ENCODE measurements around the gene BAG3.

DNA sequence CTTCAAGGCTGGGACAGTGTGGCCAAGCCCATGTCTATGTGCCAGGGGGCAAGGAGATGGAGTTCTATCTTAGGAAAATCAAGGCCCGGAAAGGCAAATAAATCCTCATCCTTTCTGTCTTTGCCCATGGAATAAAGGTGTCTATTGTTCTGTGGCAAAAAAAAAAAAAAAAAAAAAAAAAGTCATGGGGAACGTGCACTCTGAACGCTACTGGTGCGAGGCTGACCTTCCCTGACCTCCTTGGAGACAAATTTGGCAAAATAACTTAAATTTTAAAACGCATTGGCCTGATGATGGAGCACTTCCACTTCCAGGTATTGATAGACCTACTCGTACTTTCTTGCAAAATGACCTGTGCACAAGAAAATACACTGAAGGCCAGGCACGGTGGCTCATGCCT lies 12.2 kb upstream of the BAG3 start:
- TF ChIP-seq, protein P1, sequence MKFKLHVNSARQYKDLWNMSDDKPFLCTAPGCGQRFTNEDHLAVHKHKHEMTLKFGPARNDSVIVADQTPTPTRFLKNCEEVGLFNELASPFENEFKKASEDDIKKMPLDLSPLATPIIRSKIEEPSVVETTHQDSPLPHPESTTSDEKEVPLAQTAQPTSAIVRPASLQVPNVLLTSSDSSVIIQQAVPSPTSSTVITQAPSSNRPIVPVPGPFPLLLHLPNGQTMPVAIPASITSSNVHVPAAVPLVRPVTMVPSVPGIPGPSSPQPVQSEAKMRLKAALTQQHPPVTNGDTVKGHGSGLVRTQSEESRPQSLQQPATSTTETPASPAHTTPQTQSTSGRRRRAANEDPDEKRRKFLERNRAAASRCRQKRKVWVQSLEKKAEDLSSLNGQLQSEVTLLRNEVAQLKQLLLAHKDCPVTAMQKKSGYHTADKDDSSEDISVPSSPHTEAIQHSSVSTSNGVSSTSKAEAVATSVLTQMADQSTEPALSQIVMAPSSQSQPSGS (tag by site-specific recombination; IDR thresholded peaks at IDR 0.05; ENCODE audit: low read depth): no peak
- no peak for TF ChIP-seq MZF1 (tag by site-specific recombination; IDR thresholded peaks at IDR 0.05; ENCODE audit: borderline replicate concordance)
- no peak for TF ChIP-seq ZNF426 (tag by site-specific recombination; IDR thresholded peaks at IDR 0.05)
- TF ChIP-seq, protein P2, sequence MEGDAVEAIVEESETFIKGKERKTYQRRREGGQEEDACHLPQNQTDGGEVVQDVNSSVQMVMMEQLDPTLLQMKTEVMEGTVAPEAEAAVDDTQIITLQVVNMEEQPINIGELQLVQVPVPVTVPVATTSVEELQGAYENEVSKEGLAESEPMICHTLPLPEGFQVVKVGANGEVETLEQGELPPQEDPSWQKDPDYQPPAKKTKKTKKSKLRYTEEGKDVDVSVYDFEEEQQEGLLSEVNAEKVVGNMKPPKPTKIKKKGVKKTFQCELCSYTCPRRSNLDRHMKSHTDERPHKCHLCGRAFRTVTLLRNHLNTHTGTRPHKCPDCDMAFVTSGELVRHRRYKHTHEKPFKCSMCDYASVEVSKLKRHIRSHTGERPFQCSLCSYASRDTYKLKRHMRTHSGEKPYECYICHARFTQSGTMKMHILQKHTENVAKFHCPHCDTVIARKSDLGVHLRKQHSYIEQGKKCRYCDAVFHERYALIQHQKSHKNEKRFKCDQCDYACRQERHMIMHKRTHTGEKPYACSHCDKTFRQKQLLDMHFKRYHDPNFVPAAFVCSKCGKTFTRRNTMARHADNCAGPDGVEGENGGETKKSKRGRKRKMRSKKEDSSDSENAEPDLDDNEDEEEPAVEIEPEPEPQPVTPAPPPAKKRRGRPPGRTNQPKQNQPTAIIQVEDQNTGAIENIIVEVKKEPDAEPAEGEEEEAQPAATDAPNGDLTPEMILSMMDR (tag by site-specific recombination; IDR thresholded peaks at IDR 0.05): no peak
- no peak for TF ChIP-seq ZNF561 (tag by site-specific recombination; IDR thresholded peaks at IDR 0.05; ENCODE audit: borderline replicate concordance)
- TF ChIP-seq ZNF274 (IDR thresholded peaks at IDR 0.05; ENCODE audit: low read length): no peak
- no peak for TF ChIP-seq ZNF274 (tag by site-specific recombination; IDR thresholded peaks at IDR 0.05; ENCODE audit: borderline replicate concordance)
- TF ChIP-seq HOXC10 (CRISPR knock-in tag; IDR thresholded peaks at IDR 0.05): no peak
- TF ChIP-seq, protein P3, sequence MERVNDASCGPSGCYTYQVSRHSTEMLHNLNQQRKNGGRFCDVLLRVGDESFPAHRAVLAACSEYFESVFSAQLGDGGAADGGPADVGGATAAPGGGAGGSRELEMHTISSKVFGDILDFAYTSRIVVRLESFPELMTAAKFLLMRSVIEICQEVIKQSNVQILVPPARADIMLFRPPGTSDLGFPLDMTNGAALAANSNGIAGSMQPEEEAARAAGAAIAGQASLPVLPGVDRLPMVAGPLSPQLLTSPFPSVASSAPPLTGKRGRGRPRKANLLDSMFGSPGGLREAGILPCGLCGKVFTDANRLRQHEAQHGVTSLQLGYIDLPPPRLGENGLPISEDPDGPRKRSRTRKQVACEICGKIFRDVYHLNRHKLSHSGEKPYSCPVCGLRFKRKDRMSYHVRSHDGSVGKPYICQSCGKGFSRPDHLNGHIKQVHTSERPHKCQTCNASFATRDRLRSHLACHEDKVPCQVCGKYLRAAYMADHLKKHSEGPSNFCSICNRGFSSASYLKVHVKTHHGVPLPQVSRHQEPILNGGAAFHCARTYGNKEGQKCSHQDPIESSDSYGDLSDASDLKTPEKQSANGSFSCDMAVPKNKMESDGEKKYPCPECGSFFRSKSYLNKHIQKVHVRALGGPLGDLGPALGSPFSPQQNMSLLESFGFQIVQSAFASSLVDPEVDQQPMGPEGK (tag by site-specific recombination; IDR thresholded peaks at IDR 0.05): no peak
- no peak for TF ChIP-seq ZSCAN30 (tag by site-specific recombination; IDR thresholded peaks at IDR 0.05)
- TF ChIP-seq, protein P4, sequence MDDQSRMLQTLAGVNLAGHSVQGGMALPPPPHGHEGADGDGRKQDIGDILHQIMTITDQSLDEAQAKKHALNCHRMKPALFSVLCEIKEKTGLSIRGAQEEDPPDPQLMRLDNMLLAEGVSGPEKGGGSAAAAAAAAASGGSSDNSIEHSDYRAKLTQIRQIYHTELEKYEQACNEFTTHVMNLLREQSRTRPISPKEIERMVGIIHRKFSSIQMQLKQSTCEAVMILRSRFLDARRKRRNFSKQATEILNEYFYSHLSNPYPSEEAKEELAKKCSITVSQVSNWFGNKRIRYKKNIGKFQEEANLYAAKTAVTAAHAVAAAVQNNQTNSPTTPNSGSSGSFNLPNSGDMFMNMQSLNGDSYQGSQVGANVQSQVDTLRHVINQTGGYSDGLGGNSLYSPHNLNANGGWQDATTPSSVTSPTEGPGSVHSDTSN (CRISPR knock-in tag; IDR thresholded peaks at IDR 0.05): no peak
- no peak for TF ChIP-seq ZNF473 (tag by site-specific recombination; IDR thresholded peaks at IDR 0.05)

Data from HEK293 (cell line).